SH-SY5Y (cell line): ENCODE measurements around the gene CBX4.

ENCODE experiments used
- GATA2 ChIP-seq: IDR thresholded peaks from 2 replicates; pipeline ENCODE4 v1.6.1; 2011; ENCODE audit warnings: mild to moderate bottlenecking, low read depth, low read length
- GATA3 ChIP-seq: IDR thresholded peaks from 2 replicates; pipeline ENCODE4 v1.6.1; 2011; ENCODE audit warnings: low read depth, mild to moderate bottlenecking, low read length, moderate library complexity

Gene CBX4

GRCh38 chr17:79840269-79840988, 1.2 kb upstream of the CBX4 start:
- no peak for TF ChIP-seq GATA3

- TF ChIP-seq GATA3 (no peak), GATA2 (no peak)
Observed at GRCh38 chr17:79838522-79839274, 542 bp downstream of the CBX4 start.

GRCh38 chr17:79837888-79838521, 1.2 kb downstream of the CBX4 start:
- TF ChIP-seq GATA2 = no peak
- TF ChIP-seq GATA3 = no peak

- no peak for TF ChIP-seq GATA2
- TF ChIP-seq GATA3 = no peak
Observed at GRCh38 chr17:79836972-79837887, 2.0 kb downstream of the CBX4 start.

GRCh38 chr17:79836510-79836971, 2.7 kb downstream of the CBX4 start:
- TF ChIP-seq GATA2 = no peak
- no peak for TF ChIP-seq GATA3

- TF ChIP-seq GATA2 (no peak), GATA3 (no peak)
Observed at GRCh38 chr17:79835953-79836509, 3.2 kb downstream of the CBX4 start.

- TF ChIP-seq GATA2 (no peak), GATA3 (no peak)
Observed at GRCh38 chr17:79835470-79835899, 3.8 kb downstream of the CBX4 start.

GRCh38 chr17:79834565-79835469, 4.4 kb downstream of the CBX4 start:
- TF ChIP-seq GATA2 (no peak), GATA3 (no peak)

- TF ChIP-seq GATA2 (no peak), GATA3 (no peak)
Observed at GRCh38 chr17:79833744-79834564, 5.3 kb downstream of the CBX4 start.

GRCh38 chr17:79833110-79833450, 6.2 kb downstream of the CBX4 start:
- no peak for TF ChIP-seq GATA3
- no peak for TF ChIP-seq GATA2

GRCh38 chr17:79832218-79833109, 6.8 kb downstream of the CBX4 start:
- TF ChIP-seq GATA3 (no peak), GATA2 (no peak)
